ENCODE data around the gene RAB7A.
"Not testable (repeated sequence)": the region's sequence is repeated elsewhere in the genome, so short reads cannot be mapped to it uniquely, and the experiment has no call there.

RAB7A gene

GRCh38 chr3:128748557-128748956 lies 22.6 kb downstream of the RAB7A start:
- Histone ChIP-seq H3K9me3 (ENCODE audit: severe bottlenecking) (no peaks in the 10 kb centered on the region), H3K27ac (no peak overlapping the region), H3K4me3 (ENCODE audit: low read depth, low read length) (no peak overlapping the region), H3K27me3 (ENCODE audit: insufficient read depth, low read depth, severe bottlenecking) (no peaks in the 10 kb centered on the region), H3K36me3 (peaks cover 9% of the 10 kb centered on the region)
- TF ChIP-seq, protein P1, sequence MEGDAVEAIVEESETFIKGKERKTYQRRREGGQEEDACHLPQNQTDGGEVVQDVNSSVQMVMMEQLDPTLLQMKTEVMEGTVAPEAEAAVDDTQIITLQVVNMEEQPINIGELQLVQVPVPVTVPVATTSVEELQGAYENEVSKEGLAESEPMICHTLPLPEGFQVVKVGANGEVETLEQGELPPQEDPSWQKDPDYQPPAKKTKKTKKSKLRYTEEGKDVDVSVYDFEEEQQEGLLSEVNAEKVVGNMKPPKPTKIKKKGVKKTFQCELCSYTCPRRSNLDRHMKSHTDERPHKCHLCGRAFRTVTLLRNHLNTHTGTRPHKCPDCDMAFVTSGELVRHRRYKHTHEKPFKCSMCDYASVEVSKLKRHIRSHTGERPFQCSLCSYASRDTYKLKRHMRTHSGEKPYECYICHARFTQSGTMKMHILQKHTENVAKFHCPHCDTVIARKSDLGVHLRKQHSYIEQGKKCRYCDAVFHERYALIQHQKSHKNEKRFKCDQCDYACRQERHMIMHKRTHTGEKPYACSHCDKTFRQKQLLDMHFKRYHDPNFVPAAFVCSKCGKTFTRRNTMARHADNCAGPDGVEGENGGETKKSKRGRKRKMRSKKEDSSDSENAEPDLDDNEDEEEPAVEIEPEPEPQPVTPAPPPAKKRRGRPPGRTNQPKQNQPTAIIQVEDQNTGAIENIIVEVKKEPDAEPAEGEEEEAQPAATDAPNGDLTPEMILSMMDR (IDR thresholded peaks at IDR 0.05; ENCODE audit: low read depth, low read length): no peak
- DNase-seq: no peak

- H3K4me3 ChIP-seq (ENCODE audit: low read depth, low read length): no peak overlapping the region
- DNase-seq: no peak
- no peak overlapping the region for H3K27ac ChIP-seq
- H3K27me3 ChIP-seq (ENCODE audit: insufficient read depth, low read depth, severe bottlenecking): no peaks in the 10 kb centered on the region
- TF ChIP-seq, protein P1 (IDR thresholded peaks at IDR 0.05; ENCODE audit: low read depth, low read length): no peak
- H3K9me3 ChIP-seq (ENCODE audit: severe bottlenecking): no peaks in the 10 kb centered on the region
- peaks cover 4% of the 10 kb centered on the region for H3K36me3 ChIP-seq
Measured at GRCh38 chr3:128749035-128749434, 23.1 kb downstream of the RAB7A start.

- not testable (repeated sequence) for H3K27me3 ChIP-seq (ENCODE audit: insufficient read depth, low read depth, severe bottlenecking); H3K4me3 ChIP-seq (ENCODE audit: low read depth, low read length); H3K27ac ChIP-seq; DNase-seq; H3K36me3 ChIP-seq; H3K9me3 ChIP-seq (ENCODE audit: severe bottlenecking)
Measured at GRCh38 chr3:128749561-128749960, 23.6 kb downstream of the RAB7A start.

- DNase-seq: no peak
- Histone ChIP-seq H3K27ac (no peak overlapping the region), H3K36me3 (no peaks in the 10 kb centered on the region; the same call in 1 of the 2 replicates), H3K9me3 (ENCODE audit: severe bottlenecking) (no peaks in the 10 kb centered on the region), H3K4me3 (ENCODE audit: low read depth, low read length) (no peak overlapping the region), H3K27me3 (ENCODE audit: insufficient read depth, low read depth, severe bottlenecking) (no peaks in the 10 kb centered on the region)
- TF ChIP-seq, protein P1 (IDR thresholded peaks at IDR 0.05; ENCODE audit: low read depth, low read length): no peak
Measured at GRCh38 chr3:128753715-128754114, 27.7 kb downstream of the RAB7A start.

GRCh38 chr3:128760042-128760441 lies 34.1 kb downstream of the RAB7A start:
- Histone ChIP-seq H3K27me3 (ENCODE audit: insufficient read depth, low read depth, severe bottlenecking) (no peaks in the 10 kb centered on the region), H3K4me3 (ENCODE audit: low read depth, low read length) (no peak overlapping the region), H3K9me3 (ENCODE audit: severe bottlenecking) (no peaks in the 10 kb centered on the region), H3K36me3 (no peaks in the 10 kb centered on the region), H3K27ac (no peak overlapping the region)
- no peak for DNase-seq
- TF ChIP-seq, protein P1 (IDR thresholded peaks at IDR 0.05; ENCODE audit: low read depth, low read length): no peak

- Histone ChIP-seq H3K27me3 (ENCODE audit: insufficient read depth, low read depth, severe bottlenecking) (no peaks in the 10 kb centered on the region), H3K4me3 (ENCODE audit: low read depth, low read length) (no peak overlapping the region), H3K27ac (no peak overlapping the region), H3K9me3 (ENCODE audit: severe bottlenecking) (no peaks in the 10 kb centered on the region), H3K36me3 (no peaks in the 10 kb centered on the region)
- TF ChIP-seq, protein P1 (IDR thresholded peaks at IDR 0.05; ENCODE audit: low read depth, low read length): no peak
- DNase-seq: no peak
Measured at GRCh38 chr3:128760881-128761280, 34.9 kb downstream of the RAB7A start.

All from WERI-Rb-1 (cell line).